A549 (cell line): ENCODE results near the gene LIN7B. TPM values are rescaled to one million over a fixed set of nuclear protein-coding genes. Genes with fewer than 3 reads are reported as not detected.

Experiments used
- ATAC-seq, 2 experiments: fragments of 200-7000 bp in 1 of 2; fragments of >200 bp in 1 of 2; cut with Nextera tagmentation in 1 of 2; cut with Tn5 transposase in 1 of 2; 3 replicates each; pipeline versions ENCODE4 v1.8.0 to v1.9.1; 2018 to 2020; ENCODE audit warnings: mild to moderate bottlenecking in 1 of 2, moderate library complexity in 1 of 2
- CTCF ChIA-PET: fragments of 300-600 bp; sonication (Branson Sonifier 250); formaldehyde crosslinking; extraction: SDS; loops from one replicate; lab custom pipeline; 2021; ENCODE audit warnings: antibody characterized with exemption, inconsistent platforms; lab: Yijun Ruan, JAX
- POLR2A ChIA-PET: fragments of 350-600 bp; formaldehyde crosslinking; extraction: SDS; loops from one replicate; lab custom pipeline; 2021; ENCODE audit warnings: antibody characterized with exemption, inconsistent platforms; lab: Yijun Ruan, JAX
- DNase-seq, 2 experiments: peaks; one replicate each; pipeline versions ENCODE4 v3.0.0 to v3.0.0-alpha.2; 2011 to 2016; ENCODE audit warnings: low read depth in 1 of 2, low spot score in 1 of 2
- FAIRE-seq: peaks from 2 replicates; lab custom pipeline; 2011; peaks lifted over from hg19 to GRCh38; lab: Jason Lieb, UNC
- H3K27ac ChIP-seq, 2 experiments: fragments of >200 bp; sonication (Bioruptor Twin); formaldehyde crosslinking; 3 replicates each; pipeline ENCODE4 v1.5.1; 2016 to 2017
- H3K4me1 ChIP-seq: fragments of >200 bp; sonication (Bioruptor Twin); formaldehyde crosslinking; 3 replicates; pipeline ENCODE4 v1.6.1; 2016
- H3K4me2 ChIP-seq: fragments of >200 bp; sonication (Bioruptor Twin); formaldehyde crosslinking; 3 replicates; pipeline ENCODE4 v1.6.1; 2016
- H3K4me3 ChIP-seq: fragments of >200 bp; sonication (Bioruptor Twin); formaldehyde crosslinking; 3 replicates; pipeline ENCODE4 v1.5.1; 2016
- H3K9me3 ChIP-seq: fragments of >200 bp; sonication (Bioruptor Twin); formaldehyde crosslinking; 3 replicates; pipeline ENCODE4 v1.6.1; 2016
- ATOH8 ChIP-seq: fragments of 250-450 bp; sonication (Bioruptor Pico); IDR thresholded peaks from 2 replicates; pipeline ENCODE4 v1.5.0; 2020; ENCODE audit warnings: low read depth, mild to moderate bottlenecking, moderate library complexity
- CEBPB ChIP-seq, 2 experiments: fragments of >200 bp in 1 of 2; sonication (Bioruptor Twin) in 1 of 2; formaldehyde crosslinking in 1 of 2; IDR thresholded peaks; 2 replicates each; pipeline ENCODE4 v1.6.1; 2012 to 2016
- CHD2 ChIP-seq: fragments of 150-350 bp; IDR thresholded peaks from 2 replicates; pipeline ENCODE4 v1.6.1; 2014; ENCODE audit warnings: low read length; ENCODE audit not compliant: partially characterized antibody
- CHD4 ChIP-seq: fragments of 200-600 bp; sonication (generic); IDR thresholded peaks from 2 replicates; pipeline ENCODE4 v1.6.1; 2016; ENCODE audit warnings: antibody characterized with exemption, mild to moderate bottlenecking, borderline replicate concordance
- CTCF ChIP-seq: fragments of >200 bp; sonication (Bioruptor Twin); formaldehyde crosslinking; IDR thresholded peaks from 3 replicates; pipeline ENCODE4 v1.5.1; 2016
- EHMT2 ChIP-seq: fragments of 200-600 bp; sonication (generic); IDR thresholded peaks from 2 replicates; pipeline ENCODE4 v1.6.1; 2016; ENCODE audit warnings: antibody characterized with exemption, low read depth, mild to moderate bottlenecking, moderate library complexity
- FOSB ChIP-seq: fragments of 250-450 bp; sonication (Bioruptor Pico); IDR thresholded peaks from 2 replicates; pipeline ENCODE4 v1.5.0; 2020; ENCODE audit warnings: mild to moderate bottlenecking, moderate library complexity
- FOXS1 ChIP-seq: fragments of 250-450 bp; sonication (Bioruptor Pico); IDR thresholded peaks from 2 replicates; pipeline ENCODE4 v1.5.0; 2020; ENCODE audit warnings: mild to moderate bottlenecking, moderate library complexity
- GATA3 ChIP-seq: IDR thresholded peaks from 2 replicates; pipeline ENCODE4 v1.6.1; 2012; ENCODE audit warnings: borderline replicate concordance
- HDAC2 ChIP-seq: fragments of 200-600 bp; sonication (generic); IDR thresholded peaks from 2 replicates; pipeline ENCODE4 v1.6.1; 2016
- HOXA7 ChIP-seq: fragments of 250-450 bp; sonication (Bioruptor Pico); IDR thresholded peaks from 2 replicates; pipeline ENCODE4 v1.5.0; 2020; ENCODE audit warnings: mild to moderate bottlenecking, moderate library complexity
- HOXB13 ChIP-seq: fragments of 250-450 bp; sonication (Bioruptor Pico); IDR thresholded peaks from 2 replicates; pipeline ENCODE4 v1.5.0; 2020; ENCODE audit warnings: low read depth, mild to moderate bottlenecking, moderate library complexity
- JUN ChIP-seq, 2 experiments: fragments of >200 bp; sonication (Bioruptor Twin); formaldehyde crosslinking; IDR thresholded peaks; 2 replicates in 1 of 2; 3 replicates in 1 of 2; pipeline ENCODE4 v1.6.1; 2016 to 2017
- KDM1A ChIP-seq: fragments of 200-600 bp; sonication (generic); IDR thresholded peaks from 2 replicates; pipeline ENCODE4 v1.6.1; 2016; ENCODE audit warnings: low read depth, mild to moderate bottlenecking
- MAX ChIP-seq: IDR thresholded peaks from 2 replicates; pipeline ENCODE4 v1.6.1; 2012
- MYC ChIP-seq: IDR thresholded peaks from 2 replicates; pipeline ENCODE4 v1.6.1; 2012; ENCODE audit warnings: mild to moderate bottlenecking, inconsistent platforms, low read length, improper control_type of control experiment, borderline replicate concordance
- NFE2L2 ChIP-seq: fragments of 150-350 bp; conservative IDR thresholded peaks from 2 replicates; pipeline ENCODE4 v1.6.1; 2014; ENCODE audit warnings: low read length
- NR3C1 ChIP-seq: fragments of >200 bp; sonication (Bioruptor Twin); formaldehyde crosslinking; IDR thresholded peaks from 3 replicates; pipeline ENCODE4 v1.6.1; 2017
- POLR2A ChIP-seq: IDR thresholded peaks from 2 replicates; pipeline ENCODE4 v1.6.1; 2012; ENCODE audit warnings: mild to moderate bottlenecking, low read length
- POLR2AphosphoS2 ChIP-seq: conservative IDR thresholded peaks from 2 replicates; pipeline ENCODE4 v1.6.1; 2012; ENCODE audit warnings: low read length, improper control_type of control experiment, inconsistent platforms
- RCOR1 ChIP-seq: fragments of 150-350 bp; IDR thresholded peaks from 2 replicates; pipeline ENCODE4 v1.6.1; 2014; ENCODE audit warnings: antibody characterized with exemption, low read length, low read depth
- RFX5 ChIP-seq: fragments of 450-650 bp; IDR thresholded peaks from 2 replicates; pipeline ENCODE4 v1.7.1; 2014; ENCODE audit warnings: antibody characterized with exemption, mild to moderate bottlenecking, moderate library complexity
- TFCP2L1 ChIP-seq: fragments of 250-450 bp; sonication (Bioruptor Pico); IDR thresholded peaks from 2 replicates; pipeline ENCODE4 v1.5.0; 2021; ENCODE audit warnings: mild to moderate bottlenecking
- ZC3H11A ChIP-seq: fragments of 450-650 bp; IDR thresholded peaks from 2 replicates; pipeline ENCODE4 v1.6.1; 2014; ENCODE audit warnings: antibody characterized with exemption, mild to moderate bottlenecking
- ZNF302 ChIP-seq: fragments of 250-450 bp; sonication (Bioruptor Pico); IDR thresholded peaks from 2 replicates; pipeline ENCODE4 v1.9.0; 2021; ENCODE audit warnings: inconsistent platforms, mild to moderate bottlenecking, moderate library complexity
- WGBS: methylation state at CpG from one replicate; pipeline ENCODE4 v1.1.6; 2017; ENCODE audit errors: missing lambda C conversion rate; 5-methylcytosine and 5-hydroxymethylcytosine counted together
- polyA plus RNA-seq, 4 experiments: library from polyadenylated mRNA; depleted of rRNA in 3 of 4; stranded (reverse); fragments of >200 nt; fragmentation: RNase III in 1 of 4; extraction: RNeasy Plus Mini Kit Qiagen cat#74134 plus additional on column Dnase treatment in 1 of 4; gene quantifications; 2 replicates in 3 of 4; 3 replicates in 1 of 4; pipeline ENCODE4 v1.2.3, GENCODE V29; 2011 to 2017
- TF ChIP-seq, protein P1 (sequence below): fragments of 450-650 bp; IDR thresholded peaks from 2 replicates; pipeline ENCODE4 v1.6.1; 2014; ENCODE audit warnings: antibody characterized with exemption
- TF ChIP-seq, protein P2 (sequence below): IDR thresholded peaks from 2 replicates; pipeline ENCODE4 v1.6.1; 2012; ENCODE audit warnings: low read depth, borderline replicate concordance

Gene LIN7B
- polyA plus RNA-seq, 2 of the 4 experiments (the other 2 are of a cell fraction): 5.4 to 7.1 TPM

- 27% methylated on average over 16 of the region's 16 CpGs for WGBS
- Histone ChIP-seq H3K4me3 (peak overlapping the region; percentile 68), H3K4me1 (peaks cover 26% of the 10 kb centered on the region), H3K9me3 (no peaks in the 10 kb centered on the region), H3K27ac (peak overlapping the region; percentile 76 to 83), H3K4me2 (peak overlapping the region; percentile 100)
- ATAC-seq (no peak), DNase-seq (no peak), FAIRE-seq (no peak)
- no peak for TF ChIP-seq RCOR1
- no peak for TF ChIP-seq RFX5
- TF ChIP-seq, protein P1, sequence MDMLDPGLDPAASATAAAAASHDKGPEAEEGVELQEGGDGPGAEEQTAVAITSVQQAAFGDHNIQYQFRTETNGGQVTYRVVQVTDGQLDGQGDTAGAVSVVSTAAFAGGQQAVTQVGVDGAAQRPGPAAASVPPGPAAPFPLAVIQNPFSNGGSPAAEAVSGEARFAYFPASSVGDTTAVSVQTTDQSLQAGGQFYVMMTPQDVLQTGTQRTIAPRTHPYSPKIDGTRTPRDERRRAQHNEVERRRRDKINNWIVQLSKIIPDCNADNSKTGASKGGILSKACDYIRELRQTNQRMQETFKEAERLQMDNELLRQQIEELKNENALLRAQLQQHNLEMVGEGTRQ: no peak
- no peak for TF ChIP-seq MAX
- TF ChIP-seq GATA3: no peak
- no peak for TF ChIP-seq NFE2L2
- TF ChIP-seq CEBPB (IDR thresholded peaks at IDR 0.05): no peak
- TF ChIP-seq ZNF302 (CRISPR knock-in tag): no peak
- no peak for TF ChIP-seq ATOH8 (CRISPR knock-in tag)
- TF ChIP-seq HOXB13 (CRISPR knock-in tag): no peak
- no peak for TF ChIP-seq JUN (IDR thresholded peaks at IDR 0.05)
- no peak for TF ChIP-seq POLR2A
- POLR2A ChIA-PET: interaction anchor here (1.5 to 2.7 kb wide), 2 partner anchors 23 to 31 kb away, joined by 5 to 14 read pairs; partner anchors contain the start of gene PPFIA3
- CTCF ChIA-PET: interaction anchor here (0.7 to 15.0 kb wide), 10 partner anchors 8 to 151 kb away, joined by 3 to 298 read pairs (median 6); partner anchors contain the start of genes LIN7B and PPFIA3
These were observed 36.7 kb downstream of the LIN7B start for GRCh38 chr19:49150944-49151243.

GRCh38 chr19:49151267-49152118, 37.3 kb downstream of the LIN7B start:
- POLR2A ChIA-PET: interaction anchor here (2.7 kb wide), 1 partner anchor 24 kb away, joined by 14 read pairs; no protein-coding TSS in a partner anchor
- Histone ChIP-seq H3K4me1 (peaks cover 20% of the 10 kb centered on the region), H3K4me3 (no peak overlapping the region; the same call in 2 of the 3 replicates), H3K9me3 (no peaks in the 10 kb centered on the region), H3K4me2 (peak overlapping the region; percentile 100), H3K27ac (no peak overlapping the region; a peak in 1 of 6 replicates)
- TF ChIP-seq MYC (0 out of 2 replicates have a peak, but pooled peaks have one; percentile 47), EHMT2 (no peak), POLR2AphosphoS2 (no peak), CHD4 (peak; percentile 79; the same call in 1 of the 2 replicates), NR3C1 (no peak), HOXA7 (CRISPR knock-in tag) (no peak), FOSB (CRISPR knock-in tag) (no peak), CTCF (no peak), CHD2 (no peak), GATA3 (0 out of 2 replicates have a peak, but pooled peaks have one; percentile 1), ZC3H11A (no peak), KDM1A (no peak), MAX (peak; percentile 98), TFCP2L1 (no peak), FOXS1 (CRISPR knock-in tag) (no peak), HDAC2 (0 out of 2 replicates have a peak, but pooled peaks have one; percentile 22)
- TF ChIP-seq, protein P1: peak; percentile 78
- TF ChIP-seq, protein P2, sequence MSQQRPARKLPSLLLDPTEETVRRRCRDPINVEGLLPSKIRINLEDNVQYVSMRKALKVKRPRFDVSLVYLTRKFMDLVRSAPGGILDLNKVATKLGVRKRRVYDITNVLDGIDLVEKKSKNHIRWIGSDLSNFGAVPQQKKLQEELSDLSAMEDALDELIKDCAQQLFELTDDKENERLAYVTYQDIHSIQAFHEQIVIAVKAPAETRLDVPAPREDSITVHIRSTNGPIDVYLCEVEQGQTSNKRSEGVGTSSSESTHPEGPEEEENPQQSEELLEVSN: peak; percentile 95
- CTCF ChIA-PET: interaction anchor here (0.7 to 15.0 kb wide), 10 partner anchors 9 to 152 kb away, joined by 3 to 298 read pairs (median 6); partner anchors contain the start of genes LIN7B and PPFIA3
- WGBS: 27% methylated on average over 41 of the region's 45 CpGs
- FAIRE-seq (no peak), ATAC-seq (peak; percentile 22 to 46; a peak in 4 of 6 replicates), DNase-seq (peak; percentile 87 to 91)
